Inflammatory macrophage (primary cell): ENCODE measurements around the gene FEZ2.

ENCODE experiments used
- DNase-seq, 2 donors: peaks; one replicate each; pipeline ENCODE4 v3.0.0-alpha.2; 2020 to 2022

FEZ2 gene

DNA sequence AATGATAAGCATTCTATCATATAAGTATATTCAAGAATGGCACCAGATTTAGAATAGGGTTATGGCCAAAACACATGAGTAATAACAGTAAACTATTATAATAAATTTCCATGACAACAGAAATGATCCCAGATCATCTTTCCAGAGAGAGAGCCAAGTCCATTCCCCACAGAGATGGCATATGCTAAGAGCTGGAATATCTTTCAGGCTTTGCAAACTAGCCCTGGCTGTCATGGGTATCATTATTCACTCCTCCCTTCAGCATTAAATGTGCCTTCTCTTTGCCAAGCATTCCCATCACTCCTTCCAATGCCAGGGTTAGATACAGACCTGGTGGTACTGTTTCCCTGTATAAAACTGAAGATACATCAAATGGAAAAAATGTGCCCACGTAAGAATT, 10.9 kb downstream of the FEZ2 start:
- DNase-seq, result no peak

DNA sequence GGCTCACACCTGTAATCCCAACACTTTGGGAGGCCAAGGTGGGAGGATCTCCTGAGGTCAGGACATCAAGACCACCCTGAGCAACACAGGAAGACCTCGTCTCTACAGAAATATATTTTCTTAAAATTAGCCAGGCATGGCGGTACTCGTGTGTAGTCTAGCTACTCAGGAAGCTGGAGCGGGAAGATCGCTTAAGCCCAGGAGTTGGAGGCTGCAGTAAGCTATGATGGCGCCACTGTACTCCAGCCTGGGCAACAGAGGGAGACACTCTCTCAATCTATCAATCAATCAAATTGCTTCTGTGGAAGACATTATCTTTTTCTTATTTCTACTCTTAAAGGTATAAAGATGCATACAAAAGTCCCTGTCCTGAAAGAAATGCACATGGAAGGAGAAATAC, 11.3 kb downstream of the FEZ2 start:
- no peak for DNase-seq

DNA sequence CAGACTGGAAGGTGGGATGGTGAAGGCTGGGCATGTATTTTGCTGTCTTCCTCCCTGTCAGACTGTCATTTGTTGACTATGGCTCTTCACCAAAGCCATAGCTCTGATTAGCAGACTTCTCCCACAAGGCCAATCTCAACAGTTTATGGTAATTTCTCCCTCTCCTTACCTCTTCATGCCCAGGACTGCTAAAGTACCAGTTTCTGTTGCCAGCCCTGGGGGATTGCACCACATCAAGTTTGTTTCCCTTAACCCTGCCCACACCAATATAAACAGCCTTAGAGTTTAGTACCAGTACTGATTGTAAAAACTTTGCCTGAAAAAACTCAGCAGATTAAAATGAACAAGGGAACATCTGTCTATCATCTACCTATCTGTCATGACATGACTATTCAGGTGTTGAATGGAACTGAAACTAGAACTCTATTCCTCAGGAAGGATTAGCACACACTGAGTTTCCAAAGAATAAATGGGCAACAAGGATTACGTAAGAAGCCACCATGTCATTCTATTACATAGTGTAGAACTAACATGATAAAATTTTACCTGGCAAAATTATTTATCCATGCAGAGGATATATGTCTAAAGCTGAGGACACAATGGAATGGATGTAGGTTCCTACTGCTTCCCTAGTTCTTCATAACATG, 13.7 kb downstream of the FEZ2 start:
- DNase-seq, result no peak

DNA sequence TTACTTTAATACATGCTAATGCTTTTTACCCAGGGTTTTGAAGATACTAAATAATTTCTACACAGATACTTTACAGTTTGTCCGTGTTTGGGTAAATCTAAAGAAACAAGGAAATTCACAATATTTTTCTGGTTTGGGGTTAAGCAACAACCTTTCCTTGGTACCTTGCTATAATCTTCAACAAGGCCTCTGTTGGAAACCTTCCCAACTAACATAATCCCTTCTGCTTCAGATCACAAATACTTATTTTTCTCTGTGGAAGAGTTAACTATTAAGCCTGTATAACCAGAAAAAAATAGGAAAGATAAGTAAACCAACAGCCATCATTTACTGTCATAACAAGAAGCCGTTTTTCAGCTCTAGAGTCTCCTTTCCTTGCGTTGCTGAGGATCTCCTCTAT, 15.0 kb downstream of the FEZ2 start:
- DNase-seq, result no peak

DNA sequence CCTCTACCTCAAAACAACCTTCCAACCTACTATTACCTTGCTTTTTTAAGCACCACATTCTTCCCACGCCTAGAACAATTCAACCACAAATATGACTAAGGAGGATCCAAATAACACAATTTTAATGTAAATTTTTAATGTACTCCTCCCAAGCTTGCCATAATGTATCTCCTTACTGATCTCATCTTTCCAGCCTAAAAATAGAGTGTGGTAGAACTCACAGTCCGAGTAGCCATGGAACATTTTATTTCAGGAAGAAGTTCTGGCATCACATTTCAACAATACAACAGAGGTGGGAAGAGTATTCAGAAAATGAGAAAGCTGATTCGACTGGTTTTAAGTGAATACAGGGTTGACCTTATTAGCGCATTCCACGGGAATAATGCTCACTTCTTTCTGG, 15.4 kb downstream of the FEZ2 start:
- no peak for DNase-seq

DNA sequence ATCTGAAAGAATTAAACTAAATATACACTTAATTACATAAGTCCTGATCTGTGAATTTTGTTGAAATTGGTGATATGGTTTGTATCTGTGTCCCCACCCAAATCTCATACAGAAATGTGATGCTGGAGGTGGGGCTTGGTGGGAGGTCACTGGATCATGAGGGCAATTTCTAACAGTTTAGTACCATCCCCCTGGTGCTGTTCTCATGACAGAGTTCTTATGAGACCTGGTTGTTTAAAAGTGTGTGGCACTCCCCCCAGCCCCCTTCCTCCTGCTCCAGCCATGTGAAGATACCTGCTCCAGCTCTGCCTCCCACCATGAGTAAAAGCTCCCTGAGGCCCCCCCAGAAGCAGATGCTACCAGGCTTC, 18.7 kb downstream of the FEZ2 start:
- DNase-seq, result no peak

DNA sequence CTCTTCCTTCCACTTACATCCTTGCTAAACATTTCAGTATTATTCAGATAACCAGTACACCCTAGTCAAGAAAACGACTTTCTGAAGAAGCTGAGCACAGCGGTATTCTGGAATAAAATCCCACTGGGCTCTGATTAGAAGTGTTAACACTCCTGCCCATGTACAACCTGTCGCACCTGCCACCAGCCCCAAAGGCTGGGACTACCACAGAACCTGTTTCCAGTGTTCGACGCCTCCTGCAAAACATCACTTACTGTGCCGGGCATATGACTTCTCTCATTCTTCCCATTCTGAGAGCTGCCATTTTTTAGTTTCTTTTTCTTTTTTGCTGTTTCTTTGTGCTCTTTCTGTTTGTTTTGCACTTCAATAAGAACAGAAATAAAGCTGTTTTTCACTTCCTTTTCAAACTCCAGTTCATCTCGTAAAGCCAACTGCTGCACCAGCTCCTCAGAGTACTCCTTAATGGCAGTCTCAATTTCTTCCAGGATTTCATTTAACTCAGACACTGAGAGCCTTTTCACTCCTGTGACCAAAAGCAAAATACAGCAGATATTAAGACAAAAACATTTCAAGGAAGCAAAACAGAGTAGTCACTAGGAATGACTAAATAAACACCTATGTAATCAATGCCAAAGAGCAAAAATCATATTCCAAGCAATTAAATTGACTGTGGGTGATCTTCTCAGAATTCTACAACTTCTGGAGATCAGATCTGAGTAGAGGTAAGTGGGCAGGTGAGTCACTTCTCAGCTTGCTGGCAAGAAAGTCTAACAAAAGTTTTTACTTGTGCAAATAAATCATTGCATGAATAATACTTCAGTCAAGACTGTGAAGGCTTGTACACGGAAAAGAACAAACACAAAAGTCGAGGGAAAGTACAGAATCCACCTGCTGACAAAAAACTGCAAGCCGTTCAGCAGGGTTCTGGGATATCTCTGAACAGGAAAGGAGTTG, 19.3 kb downstream of the FEZ2 start:
- DNase-seq, result no peak

DNA sequence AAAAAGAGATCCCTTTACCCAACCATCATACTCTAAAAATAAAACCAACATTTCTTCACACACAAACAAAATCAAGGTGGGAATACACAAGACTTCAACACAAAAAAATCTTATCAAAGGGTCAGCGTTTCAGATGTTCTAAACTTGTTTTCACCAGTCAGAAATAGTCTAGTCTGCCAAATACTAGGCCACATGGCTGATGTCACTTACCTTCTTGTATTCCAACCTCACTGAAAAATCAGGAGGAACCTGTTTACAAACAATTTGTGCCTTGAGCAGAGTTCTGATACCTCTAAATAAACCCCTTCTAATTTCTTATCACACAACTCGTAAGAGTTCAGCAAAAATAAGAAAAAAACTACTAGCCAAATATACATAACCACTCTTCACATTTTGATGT, 20.1 kb downstream of the FEZ2 start:
- no peak for DNase-seq

DNA sequence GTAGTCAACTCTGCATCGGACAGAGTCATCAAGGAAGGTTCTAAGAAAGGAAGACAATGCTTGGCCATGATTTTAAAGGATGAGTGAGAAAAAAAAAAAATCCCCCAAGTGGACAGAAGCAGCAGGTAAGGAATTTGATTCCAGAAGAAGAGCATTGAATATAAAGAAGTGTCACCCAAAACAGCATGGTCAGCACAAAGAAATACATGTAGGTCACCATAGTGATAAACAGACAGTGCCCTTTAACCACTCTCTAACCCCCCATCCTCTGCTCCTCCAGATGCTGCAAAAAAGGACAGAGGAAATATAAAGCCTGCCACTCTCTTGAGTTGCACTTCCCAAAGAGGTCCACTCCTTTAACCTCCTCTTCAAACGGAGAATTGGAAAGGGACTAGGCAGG, 23.4 kb downstream of the FEZ2 start:
- no peak for DNase-seq

DNA sequence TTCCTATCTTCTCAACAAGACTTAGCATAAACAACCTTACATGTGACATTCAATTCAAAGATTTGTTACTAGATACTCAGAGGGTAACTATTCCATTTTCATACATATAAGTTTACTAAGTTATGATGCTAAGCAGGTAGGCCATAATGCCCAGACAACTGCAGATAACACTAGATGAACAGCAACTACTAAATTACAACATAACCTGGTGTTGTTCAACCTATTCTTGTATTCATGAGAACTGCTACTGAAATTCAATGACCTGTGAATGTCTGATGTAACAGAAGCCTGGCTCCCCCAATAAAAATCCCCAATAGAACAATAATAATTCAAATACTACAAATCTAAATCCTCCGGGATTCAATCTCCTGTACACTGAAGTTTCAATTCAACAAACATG, 24.8 kb downstream of the FEZ2 start:
- no peak for DNase-seq

DNA sequence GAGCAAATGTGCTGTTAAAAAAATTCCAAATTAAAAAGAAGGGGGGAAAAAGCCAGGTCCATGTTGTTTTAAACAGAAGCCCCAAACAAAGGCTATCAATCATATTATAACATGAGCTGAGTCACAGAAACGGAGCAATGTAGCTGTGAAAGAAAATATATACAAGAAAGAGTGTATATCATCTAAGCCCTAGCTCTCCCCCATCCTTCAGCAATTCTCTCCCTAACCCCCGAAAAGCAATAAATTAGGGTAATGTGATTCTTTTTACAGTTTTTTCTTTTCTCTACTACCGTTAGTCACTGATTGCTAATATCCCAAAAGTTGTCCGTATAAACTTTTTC, 25.3 kb downstream of the FEZ2 start:
- DNase-seq, result no peak

DNA sequence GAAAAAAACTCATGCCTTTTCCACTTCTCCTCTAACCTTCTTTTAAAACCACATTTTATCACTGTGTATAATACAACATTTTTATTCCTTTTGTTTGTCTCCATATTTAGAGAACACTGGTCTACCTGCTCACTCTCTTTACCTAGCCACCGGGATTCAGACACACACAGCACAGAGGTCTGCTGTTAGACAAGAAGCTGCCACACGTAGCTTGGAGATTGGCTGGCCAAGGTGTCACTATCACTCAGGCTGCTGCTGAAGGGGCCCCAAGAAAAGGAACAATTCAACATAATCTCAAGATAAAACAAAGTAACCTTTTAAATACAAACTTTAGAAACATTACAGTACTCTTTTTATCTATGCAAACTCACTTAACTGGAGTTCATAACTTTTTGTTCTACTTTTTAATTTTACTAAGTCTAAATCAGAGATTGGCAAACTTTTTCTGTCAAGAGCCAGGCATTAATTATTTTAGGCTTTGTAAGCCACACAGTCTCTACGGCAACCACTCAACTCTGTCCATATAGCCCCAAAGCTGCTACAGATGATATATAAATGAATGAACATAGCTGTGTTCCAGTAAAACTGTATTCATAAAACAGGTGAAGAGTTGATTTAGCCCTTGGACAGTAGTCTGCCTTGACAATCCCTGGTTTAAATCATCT, 25.8 kb downstream of the FEZ2 start:
- DNase-seq, result no peak

DNA sequence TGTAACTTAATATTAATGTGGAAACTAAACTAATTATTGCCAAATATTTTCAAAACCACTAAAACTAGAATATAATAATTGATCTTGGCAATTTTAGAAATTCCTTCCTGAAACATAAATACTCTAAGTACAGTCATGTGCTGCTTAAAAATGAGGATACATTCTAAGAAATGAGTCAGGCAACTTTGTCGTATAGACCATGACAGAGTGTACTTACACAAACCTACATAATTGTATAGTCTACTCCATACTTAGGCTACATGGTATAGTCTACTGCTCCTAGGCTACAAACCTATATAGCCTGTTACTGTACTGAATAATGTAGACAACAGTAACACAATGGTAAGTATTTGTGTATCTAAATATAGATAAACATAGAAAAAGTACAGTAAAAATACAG, 27.6 kb downstream of the FEZ2 start:
- DNase-seq, result no peak

DNA sequence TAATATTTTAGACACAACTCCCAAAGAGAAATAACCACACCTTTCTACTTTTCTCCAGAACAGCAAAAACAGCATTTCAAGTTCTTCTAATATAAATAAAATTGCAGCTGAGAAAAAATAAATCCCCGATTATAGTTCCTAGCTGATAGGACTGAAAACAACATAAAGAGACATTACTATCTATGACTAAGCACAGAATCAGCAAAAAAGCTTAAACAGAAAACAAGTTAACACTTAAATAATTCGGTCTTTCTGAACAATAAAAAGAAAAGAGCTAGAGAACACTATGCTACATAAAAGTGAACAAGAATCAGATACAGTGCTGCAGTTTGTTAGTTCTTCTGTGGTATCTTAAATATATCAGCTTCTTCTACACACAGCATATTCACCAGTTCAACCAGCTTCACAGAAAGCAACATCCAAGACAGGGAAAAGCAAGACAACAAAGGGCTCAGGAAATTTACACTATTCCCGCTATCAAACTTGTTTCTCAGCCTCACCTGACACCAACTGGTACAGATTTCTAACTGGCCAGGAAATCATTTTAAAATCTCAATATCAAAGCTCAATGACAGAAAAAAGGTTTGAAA, 28.6 kb downstream of the FEZ2 start:
- DNase-seq, result no peak

DNA sequence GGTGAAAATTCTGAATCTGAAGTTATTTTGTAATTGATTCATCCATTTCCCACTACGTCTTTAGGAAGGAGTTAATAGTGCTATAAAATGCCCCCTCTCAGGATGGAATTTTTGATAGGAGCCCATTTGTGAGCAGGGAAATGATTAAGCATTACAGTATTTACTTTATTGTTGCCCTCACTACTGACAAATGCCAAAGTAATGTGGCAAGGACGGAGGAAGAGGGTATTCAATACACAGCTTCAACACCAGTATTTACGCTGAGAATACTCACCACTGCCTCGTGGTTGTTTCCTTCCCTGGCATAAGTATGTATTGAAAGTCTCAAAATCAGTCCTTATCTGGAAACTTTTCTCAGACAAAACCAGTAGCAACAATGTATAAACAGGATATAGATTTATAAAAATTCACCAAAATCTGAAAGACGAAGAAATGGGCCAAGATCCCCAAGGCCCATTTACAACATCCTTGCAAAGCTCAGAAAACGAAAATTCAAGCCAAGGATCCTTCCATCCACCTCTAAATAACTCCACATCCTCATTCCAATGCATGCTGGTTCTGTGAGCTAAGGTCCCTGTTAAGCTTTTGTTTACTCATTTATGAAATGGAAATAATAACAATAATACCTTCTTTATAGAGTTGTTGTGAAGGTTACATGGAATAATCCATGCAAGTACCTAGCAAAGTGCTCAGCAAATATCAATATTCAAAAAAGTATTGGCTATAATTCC, 29.3 kb downstream of the FEZ2 start:
- DNase-seq, result no peak

DNA sequence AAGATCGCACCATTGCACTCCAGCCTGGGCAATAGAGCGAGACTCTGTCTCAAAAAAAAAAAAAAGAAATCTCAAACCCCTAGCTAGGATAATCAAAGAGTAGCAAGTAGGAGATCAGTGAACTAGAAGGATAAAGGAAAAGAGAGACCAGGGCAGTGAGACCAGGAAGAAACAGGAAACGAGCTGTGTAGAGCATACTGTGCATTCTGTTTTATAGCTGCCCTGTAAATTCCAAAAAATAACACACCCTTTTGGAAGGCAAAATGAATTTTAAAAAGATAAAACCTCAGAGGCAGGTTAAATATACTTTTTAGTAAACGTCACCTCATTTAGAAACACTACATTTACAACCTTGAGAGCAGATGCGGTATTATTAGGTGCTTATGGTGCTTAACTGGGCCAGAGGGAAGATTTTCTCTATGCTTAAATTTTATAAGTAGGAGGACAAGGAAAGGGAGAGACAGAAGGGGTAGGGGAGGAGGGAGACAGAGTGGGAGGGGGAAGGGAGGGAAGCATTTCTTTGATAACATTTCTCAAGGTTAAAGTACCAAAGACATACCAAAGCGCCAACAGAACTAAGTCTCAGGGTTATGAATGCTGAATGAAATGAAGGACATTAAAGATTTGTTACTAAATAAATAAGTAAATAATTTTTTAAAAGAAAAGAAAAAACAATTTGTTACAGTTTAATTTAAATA, 30.1 kb downstream of the FEZ2 start:
- DNase-seq, result no peak

DNA sequence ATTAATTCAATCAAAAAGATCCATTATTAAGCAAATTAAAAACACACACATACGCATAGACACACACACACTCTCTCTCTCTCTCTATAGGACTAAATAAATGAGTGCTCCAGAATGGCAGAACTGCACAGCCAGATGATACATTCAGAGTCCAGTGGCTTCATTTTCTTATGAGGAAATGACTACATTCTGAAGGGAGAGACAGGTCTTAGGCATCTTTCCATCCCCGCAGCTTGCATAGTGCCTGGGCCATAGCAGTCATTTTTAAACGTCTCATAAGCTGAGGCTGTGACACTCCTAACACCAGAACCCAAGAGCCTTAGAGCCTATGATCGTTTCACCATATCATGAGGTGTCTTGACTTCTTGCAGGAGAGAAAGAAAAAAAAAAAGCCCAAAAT, 31.1 kb downstream of the FEZ2 start:
- no peak for DNase-seq

DNA sequence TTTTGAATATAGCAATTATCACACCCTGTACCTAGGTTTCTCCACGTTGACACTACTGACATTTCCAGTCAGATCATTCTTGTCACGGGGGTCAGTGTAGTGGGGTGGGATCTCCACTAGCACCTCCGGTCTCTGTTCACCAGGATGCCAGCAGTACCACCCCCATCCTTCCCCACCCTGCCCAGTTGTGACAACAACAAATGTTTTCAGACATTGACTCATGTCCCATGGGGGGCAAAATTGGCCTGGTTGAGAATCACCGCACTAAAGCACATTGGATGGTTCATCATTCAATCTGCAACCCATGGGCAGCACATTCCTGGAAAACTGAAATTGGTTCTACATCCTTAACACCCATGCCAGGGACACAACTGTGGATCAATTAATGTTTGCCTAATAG, 32.3 kb downstream of the FEZ2 start:
- no peak for DNase-seq

DNA sequence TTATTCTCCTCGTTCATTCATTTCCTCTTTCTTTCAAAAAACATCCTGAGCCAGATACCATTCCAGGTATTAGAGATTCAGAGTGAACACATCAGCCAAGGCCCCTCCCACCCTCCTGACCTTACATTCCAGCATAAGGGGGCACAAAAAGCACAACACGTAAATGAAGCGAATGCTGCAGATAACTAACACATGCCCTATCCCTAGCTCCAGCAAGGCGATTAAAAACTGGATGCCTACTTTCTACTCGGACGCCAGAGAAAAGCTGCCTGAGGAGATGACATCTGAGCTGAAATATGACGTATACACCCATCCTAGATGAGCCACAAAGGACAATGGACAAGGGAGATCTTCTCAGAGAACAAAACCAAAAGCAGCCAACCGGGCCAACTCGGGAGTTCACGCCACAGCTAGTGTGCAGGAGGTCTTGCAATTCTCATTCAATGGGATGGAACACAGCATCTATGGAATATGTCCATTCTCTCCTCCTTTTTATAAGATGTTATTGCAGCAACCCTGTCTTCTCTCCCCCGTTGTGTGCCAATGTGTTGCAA, 33.5 kb downstream of the FEZ2 start:
- no peak for DNase-seq

DNA sequence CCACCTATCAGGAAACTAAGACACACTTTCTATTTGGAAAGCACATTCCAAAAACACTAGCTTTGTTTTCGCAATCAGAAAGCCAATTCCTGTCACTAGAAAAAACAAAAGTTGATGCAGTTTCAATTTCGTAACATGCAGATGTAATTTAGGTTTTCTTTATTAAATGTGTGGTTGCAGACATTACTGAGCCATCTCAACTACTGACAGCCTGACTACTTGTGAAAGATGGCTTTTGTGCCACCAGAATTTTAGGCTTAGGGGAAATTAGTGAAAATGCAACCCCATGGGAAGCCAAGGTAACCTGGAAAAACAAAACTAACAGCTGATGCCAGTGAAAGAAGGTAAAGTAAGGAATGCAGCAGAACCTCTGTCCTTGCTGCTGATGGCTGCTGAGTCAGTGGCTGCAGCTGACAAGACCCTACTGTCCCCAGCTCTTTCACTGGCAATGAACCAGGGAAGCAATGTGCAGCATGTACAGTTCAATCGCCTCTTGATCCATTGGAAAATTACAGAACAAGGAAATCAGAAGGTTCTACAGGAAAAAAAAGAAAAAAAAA, 34.9 kb downstream of the FEZ2 start:
- peak; percentile 7 to 29 for DNase-seq

DNA sequence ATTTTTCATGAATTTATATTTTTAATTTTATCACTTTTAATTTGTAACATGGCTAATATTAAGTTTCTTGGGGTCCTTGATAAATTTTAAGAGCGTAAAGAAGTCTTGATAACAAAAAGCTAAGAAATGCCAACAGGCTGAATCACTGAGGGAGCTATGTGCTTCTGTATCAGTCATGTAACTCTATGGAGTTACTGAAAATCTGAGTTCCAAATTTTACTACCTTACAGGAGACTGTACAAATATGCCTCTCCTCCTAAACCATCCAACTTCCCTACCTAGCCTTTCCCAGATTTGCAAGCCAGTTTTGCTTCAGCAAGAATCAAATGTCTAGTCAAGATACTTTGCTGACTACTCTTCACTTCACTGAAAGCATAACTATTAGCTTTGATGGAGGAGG, 35.7 kb downstream of the FEZ2 start:
- no peak for DNase-seq
